Type B pancreatic cell (in vitro differentiated cells): Measurements from ENCODE around the gene EML1. TPM values are rescaled to one million over a fixed set of nuclear protein-coding genes. Genes with fewer than 3 reads are reported as not detected.
A peak's percentile ranks its signal among the peaks of the same experiment; 100 is the strongest.

Experiments used
- DNase-seq: peaks from one replicate; pipeline ENCODE4 v3.0.0; 2021; ENCODE audit warnings: mixed read lengths; ENCODE audit not compliant: unreplicated experiment; ENCODE audit errors: extremely low spot score
- H3K27ac Mint-ChIP-seq: 2 replicates; pipeline ENCODE4 v1.8.0; 2021; ENCODE audit warnings: mild to moderate bottlenecking, mixed read lengths
- H3K27me3 Mint-ChIP-seq: 2 replicates; pipeline ENCODE4 v1.8.0; 2021; ENCODE audit warnings: mixed read lengths
- H3K36me3 Mint-ChIP-seq: 2 replicates; pipeline ENCODE4 v1.8.0; 2021; ENCODE audit warnings: mixed read lengths
- H3K4me1 Mint-ChIP-seq: one replicate; pipeline ENCODE4 v1.8.0; 2021; ENCODE audit warnings: mixed read lengths; ENCODE audit not compliant: unreplicated experiment
- H3K4me3 Mint-ChIP-seq: 2 replicates; pipeline ENCODE4 v1.8.0; 2021; ENCODE audit warnings: mild to moderate bottlenecking, mixed read lengths
- H3K9me3 Mint-ChIP-seq: 2 replicates; pipeline ENCODE4 v1.8.0; 2021; ENCODE audit warnings: mixed read lengths
- total RNA-seq: library from RNA; stranded (reverse); gene quantifications from 2 replicates; pipeline ENCODE4 v1.2.1, GENCODE V29; 2021; ENCODE audit warnings: low replicate concordance
- TF ChIP-seq, protein P1 (sequence below): fragments of 200-600 bp; sonication (generic); conservative IDR thresholded peaks from 2 replicates; pipeline ENCODE4 v1.5.0; 2021; ENCODE audit warnings: antibody characterized with exemption, mild to moderate bottlenecking

Gene EML1
- total RNA-seq, 1 donor from 2014 or later = 45.7 TPM

DNA sequence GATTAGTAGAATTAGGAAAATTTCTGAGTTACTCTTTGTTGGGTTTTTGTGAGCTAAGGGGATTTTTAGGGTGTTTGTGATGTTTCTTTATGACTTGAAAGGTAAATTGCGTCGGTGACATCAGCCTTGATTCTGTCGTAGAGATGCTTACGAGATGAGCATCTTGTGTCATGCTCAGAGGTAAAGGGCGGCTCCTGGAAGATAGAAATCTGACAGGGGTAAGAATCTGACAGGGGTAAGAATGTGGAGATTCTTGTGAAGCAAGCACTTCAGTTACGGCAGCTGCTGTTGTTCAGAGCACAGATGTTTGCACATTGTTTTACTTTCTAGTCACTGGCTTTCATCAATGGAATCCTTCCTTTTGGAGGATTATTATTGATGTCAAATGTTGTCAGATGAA is 22.5 kb downstream of the EML1 start:
- Mint-ChIP-seq H3K4me1 (peaks cover 26% of the 10 kb centered on the region), H3K36me3 (peaks cover 4% of the 10 kb centered on the region), H3K4me3 (peak overlapping the region; percentile 23), H3K9me3 (no peaks in the 10 kb centered on the region), H3K27me3 (no peaks in the 10 kb centered on the region), H3K27ac (peak overlapping the region; percentile 82)
- TF ChIP-seq, protein P1, sequence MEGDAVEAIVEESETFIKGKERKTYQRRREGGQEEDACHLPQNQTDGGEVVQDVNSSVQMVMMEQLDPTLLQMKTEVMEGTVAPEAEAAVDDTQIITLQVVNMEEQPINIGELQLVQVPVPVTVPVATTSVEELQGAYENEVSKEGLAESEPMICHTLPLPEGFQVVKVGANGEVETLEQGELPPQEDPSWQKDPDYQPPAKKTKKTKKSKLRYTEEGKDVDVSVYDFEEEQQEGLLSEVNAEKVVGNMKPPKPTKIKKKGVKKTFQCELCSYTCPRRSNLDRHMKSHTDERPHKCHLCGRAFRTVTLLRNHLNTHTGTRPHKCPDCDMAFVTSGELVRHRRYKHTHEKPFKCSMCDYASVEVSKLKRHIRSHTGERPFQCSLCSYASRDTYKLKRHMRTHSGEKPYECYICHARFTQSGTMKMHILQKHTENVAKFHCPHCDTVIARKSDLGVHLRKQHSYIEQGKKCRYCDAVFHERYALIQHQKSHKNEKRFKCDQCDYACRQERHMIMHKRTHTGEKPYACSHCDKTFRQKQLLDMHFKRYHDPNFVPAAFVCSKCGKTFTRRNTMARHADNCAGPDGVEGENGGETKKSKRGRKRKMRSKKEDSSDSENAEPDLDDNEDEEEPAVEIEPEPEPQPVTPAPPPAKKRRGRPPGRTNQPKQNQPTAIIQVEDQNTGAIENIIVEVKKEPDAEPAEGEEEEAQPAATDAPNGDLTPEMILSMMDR = no peak
- DNase-seq = no peak

DNA sequence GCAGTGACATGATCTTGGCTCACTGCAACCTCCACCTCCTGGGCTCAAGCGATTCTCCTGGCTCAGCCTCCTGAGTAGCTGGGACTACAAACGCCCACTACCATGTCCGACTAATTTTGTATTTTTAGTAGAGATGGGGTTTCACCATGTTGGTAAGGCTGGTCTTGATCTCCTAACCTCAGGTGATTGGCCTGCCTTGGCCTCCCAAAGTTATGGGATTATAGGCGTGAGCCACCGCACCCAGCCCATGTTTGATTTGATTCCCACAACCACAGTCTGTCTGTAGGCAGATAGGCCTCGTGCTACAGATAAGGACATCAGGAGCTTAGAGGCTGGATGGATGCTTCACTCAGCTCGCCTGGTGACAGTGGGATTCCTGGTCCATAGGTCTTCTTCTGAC is 23.0 kb downstream of the EML1 start:
- H3K27me3 Mint-ChIP-seq = no peaks in the 10 kb centered on the region
- peaks cover 4% of the 10 kb centered on the region for H3K36me3 Mint-ChIP-seq
- DNase-seq = no peak
- H3K4me3 Mint-ChIP-seq = no peak overlapping the region
- TF ChIP-seq, protein P1 = no peak
- H3K4me1 Mint-ChIP-seq = peaks cover 26% of the 10 kb centered on the region
- H3K27ac Mint-ChIP-seq = peak overlapping the region; percentile 82
- no peaks in the 10 kb centered on the region for H3K9me3 Mint-ChIP-seq

DNA sequence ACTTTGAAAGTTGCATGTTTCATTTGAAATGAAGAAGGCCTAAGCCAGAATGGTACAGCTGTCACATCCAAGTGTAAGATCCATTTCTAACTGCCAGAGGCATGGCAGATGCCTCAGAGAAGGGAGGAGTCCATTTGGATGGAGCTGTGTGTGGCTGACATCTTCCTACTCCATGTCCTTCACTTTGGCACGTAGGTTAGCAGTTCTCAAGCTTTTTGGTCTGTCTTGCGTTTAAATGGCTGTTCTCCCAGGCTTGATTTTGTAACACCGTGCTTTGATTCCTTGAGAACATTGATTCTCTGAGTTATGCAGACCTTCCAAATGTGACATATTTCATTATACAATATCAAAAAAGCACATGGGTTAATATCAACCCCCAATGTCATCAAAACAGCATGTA is 23.4 kb downstream of the EML1 start:
- no peaks in the 10 kb centered on the region for H3K27me3 Mint-ChIP-seq
- peaks cover 4% of the 10 kb centered on the region for H3K36me3 Mint-ChIP-seq

DNA sequence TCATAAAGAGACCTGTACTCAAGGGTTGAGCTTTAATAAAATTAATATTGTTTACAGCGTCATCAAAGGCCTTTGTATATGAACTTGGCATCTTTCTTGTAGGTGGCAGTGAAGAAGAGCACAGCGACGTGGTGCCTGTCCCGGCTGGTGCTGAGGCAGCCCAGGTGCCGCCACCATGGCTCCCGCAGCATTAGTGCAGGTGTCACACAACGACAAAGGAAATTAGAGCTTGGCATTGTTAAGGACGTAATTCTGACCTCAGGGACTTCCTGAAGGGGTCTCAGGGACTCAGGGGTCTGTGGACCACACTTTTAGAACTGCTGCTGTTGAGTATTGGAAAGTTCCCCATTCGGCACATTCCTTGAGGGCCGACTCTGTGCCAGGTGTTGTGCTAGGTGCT is 24.1 kb downstream of the EML1 start:
- H3K27me3 Mint-ChIP-seq = no peaks in the 10 kb centered on the region
- DNase-seq = no peak
- H3K4me1 Mint-ChIP-seq = peaks cover 26% of the 10 kb centered on the region
- no peak overlapping the region for H3K27ac Mint-ChIP-seq
- H3K9me3 Mint-ChIP-seq = no peaks in the 10 kb centered on the region
- H3K4me3 Mint-ChIP-seq = no peak overlapping the region
- H3K36me3 Mint-ChIP-seq = peaks cover 4% of the 10 kb centered on the region
- TF ChIP-seq, protein P1 = no peak

More for the DNA sequence above, 23.4 kb downstream of the EML1 start:
- H3K27ac Mint-ChIP-seq = no peak overlapping the region
- H3K9me3 Mint-ChIP-seq = no peaks in the 10 kb centered on the region
- H3K4me1 Mint-ChIP-seq = peaks cover 27% of the 10 kb centered on the region
- TF ChIP-seq, protein P1 = no peak
- no peak for DNase-seq
- no peak overlapping the region for H3K4me3 Mint-ChIP-seq

DNA sequence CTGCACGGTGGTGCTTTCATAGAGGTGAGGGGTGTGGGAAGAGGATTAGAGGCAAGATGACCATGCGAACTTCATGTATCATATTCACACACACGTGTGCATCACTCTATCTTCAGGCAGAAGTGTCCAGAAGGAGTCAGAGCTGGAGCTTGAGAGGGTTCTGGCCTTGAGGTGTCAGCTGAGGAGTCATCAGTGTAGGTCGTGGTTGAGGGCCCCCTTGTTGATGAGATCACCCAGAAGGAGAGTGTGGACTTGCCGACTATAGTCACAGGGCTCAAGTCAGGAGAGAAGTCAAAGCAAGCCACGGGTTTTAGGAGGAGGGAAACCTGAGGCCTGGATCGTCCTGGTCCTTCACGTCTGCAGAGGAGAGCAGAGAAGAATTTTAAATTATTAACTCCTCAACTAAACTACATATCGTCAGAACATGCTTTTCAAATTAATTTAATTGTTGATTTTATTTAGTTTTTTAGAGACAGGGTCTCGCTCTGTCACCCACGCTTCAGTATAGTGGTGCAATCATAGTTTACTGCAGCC is 25.4 kb downstream of the EML1 start:
- H3K4me1 Mint-ChIP-seq = peaks cover 22% of the 10 kb centered on the region
- H3K27ac Mint-ChIP-seq = no peak overlapping the region
- TF ChIP-seq, protein P1 = no peak
- no peaks in the 10 kb centered on the region for H3K9me3 Mint-ChIP-seq
- DNase-seq = no peak
- H3K27me3 Mint-ChIP-seq = no peaks in the 10 kb centered on the region
- no peak overlapping the region for H3K4me3 Mint-ChIP-seq
- H3K36me3 Mint-ChIP-seq = peaks cover 7% of the 10 kb centered on the region

DNA sequence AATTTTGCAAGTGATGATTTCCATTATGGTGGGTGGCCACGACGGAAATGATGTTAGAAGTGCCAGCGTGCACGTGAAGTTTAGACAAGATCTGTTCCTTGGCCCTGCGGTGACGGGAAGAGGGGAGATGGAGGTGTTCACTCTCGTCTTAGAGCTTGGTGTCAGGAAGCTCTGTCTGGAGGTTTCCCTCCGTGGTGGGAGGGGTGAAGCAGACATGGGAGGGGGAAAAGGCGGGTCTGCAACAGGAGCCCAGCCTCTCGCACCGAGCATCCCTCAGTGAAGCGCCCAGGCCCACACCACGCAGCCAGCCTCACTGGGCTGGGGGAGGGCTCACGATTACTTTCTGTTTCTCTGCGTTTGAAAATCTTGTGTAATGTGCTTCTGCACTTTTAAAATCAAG is 26.3 kb downstream of the EML1 start:
- no peak overlapping the region for H3K4me3 Mint-ChIP-seq
- TF ChIP-seq, protein P1 = no peak
- H3K27ac Mint-ChIP-seq = no peak overlapping the region
- DNase-seq = no peak
- no peaks in the 10 kb centered on the region for H3K9me3 Mint-ChIP-seq
- no peaks in the 10 kb centered on the region for H3K27me3 Mint-ChIP-seq
- H3K36me3 Mint-ChIP-seq = peaks cover 7% of the 10 kb centered on the region
- H3K4me1 Mint-ChIP-seq = peaks cover 18% of the 10 kb centered on the region
